ENCODE measurements around the gene ATP5PF.
"Not testable (repeated sequence)": the region's sequence is repeated elsewhere in the genome, so short reads cannot be mapped to it uniquely, and the experiment has no call there.

Gene ATP5PF, protein sequence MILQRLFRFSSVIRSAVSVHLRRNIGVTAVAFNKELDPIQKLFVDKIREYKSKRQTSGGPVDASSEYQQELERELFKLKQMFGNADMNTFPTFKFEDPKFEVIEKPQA

DNA sequence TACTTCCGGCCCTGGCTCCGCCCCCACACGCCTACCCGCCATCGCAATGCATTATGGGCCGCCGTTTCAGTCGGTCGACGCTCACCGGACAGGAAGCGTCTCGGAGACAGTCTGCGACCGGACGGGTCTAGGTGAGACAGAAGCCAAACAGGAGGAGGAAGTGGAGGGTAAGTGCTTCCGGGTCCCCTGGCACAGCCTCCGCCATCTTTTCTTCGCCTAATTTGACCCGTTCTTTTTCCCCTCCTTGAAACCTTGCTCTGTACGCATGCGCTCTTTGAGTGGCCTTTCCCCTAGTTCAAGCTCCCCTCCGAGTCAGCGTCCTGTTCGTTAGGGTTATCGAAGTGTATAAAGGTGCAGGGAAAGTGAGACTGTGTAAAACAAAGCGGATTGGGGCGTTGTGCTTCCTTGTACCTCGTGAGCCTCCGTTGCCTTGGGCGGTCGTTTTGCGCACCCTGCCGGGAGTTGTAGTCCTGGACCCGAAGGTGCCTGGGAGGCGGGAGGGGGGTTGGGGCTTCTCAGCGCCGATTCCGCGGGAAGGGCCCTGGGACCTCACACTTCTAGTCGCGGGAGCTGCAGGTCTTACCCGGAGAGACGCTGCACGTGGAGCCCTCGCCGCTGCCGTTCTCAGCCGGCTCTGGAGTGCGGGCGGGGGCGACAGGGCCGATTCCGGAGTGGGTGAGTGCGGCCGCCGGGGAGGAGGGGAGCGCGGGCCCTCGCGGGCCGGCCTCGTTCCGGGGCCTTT is at the start of gene ATP5PF, which contains the start of gene GABPA:
Gene ATP5PF (minus strand): TSS at position 1 of the 742 bp plus-strand sequence. CDS start 5,110 bp downstream, outside the sequence.
Gene GABPA (plus strand): TSS at position 69 of the 742 bp plus-strand sequence. CDS start 6,627 bp downstream, outside the sequence.
- DNase-seq = peak; percentile 98

DNA sequence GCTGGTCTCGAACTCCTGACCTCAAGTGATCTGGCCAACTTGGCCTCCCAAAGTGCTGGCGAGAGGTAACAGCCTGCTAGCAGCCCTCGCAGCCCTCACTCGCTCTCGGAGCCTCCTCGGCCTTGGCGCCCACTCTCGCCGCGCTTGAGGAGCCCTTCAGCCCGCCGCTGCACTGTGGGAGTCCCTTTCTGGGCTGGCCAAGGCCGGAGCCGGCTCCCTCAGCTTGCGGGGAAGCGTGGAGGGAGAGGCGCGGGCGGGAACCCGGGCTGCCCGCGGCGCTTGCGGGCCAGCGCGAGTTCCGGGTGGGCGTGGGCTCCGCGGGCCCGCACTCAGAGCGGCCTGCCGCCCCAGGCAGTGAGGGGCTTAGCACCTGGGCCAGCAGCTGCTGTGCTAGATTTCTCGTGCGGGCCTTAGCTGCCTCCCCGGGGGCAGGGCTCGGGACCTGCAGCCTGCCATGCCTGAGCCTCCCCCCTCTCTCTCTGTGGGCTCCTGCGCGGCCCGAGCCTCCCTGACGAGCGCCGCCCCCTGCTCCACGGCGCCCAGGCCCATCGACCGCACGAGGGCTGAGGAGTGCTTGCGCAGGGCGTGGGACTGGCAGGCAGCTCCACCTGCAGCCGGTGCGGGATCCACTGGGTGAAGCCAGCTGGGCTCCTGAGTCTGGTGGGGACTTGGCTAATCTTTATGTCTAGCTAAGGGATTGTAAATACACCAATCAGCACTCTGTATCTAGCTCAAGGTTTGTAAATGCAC is 43.6 kb upstream of the ATP5PF start:
- DNase-seq = not testable (repeated sequence)

DNA sequence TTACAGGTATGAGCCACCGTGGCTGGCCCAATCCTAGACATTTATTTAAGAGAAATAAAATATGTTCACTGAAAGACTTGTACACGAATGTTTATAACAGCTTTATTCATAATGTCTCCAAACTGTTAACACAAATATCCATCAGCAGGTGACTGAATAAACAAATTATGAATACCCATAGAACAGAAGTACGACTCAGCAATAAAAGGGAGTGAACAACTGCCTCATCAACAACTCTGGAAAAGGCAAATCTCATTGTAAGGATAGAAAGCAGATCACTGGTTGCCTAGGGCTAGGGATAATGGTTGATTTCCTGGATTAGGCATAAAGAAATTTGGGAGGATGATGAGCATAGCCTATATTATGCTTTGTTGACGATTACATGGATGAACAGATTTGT is 41.7 kb upstream of the ATP5PF start:
- DNase-seq = no peak

DNA sequence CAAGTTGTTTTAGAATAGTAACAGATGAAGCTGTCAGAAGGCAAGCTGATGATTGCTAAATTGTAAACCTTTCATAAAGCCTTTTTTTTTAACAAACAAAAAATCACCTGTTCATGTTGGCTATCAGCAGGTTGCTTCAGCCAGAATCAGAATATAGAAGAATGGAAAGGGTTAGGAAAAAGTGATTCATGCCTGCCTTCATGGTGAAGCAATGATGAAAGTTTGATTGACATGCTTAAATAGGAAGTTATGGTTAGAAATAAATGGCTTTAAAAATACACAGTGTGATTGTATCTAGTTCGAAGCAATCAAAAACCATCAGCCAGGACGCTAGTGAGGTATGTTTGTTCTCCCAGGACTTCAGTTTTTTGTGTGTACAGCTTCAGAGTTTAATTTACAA is 38.0 kb upstream of the ATP5PF start:
- no peak for DNase-seq

DNA sequence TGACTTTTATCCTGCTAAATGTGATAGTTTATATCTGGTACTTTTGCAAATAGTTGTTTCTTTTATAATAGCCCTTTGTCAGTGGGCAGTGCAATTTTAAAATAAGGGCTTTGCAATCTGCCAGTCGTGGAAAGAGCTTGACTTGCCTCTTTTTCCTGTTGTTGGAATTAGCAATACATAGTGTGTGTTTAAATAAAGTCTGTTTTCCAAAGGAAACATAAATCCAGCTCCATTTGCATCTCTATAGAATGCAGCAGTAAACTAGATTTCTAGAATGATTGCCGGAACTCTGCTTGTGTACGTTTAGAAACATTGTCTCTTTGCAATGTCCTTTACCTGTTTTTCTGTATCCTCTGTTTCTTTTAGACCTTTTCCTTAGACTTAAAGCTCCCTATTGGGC is 33.2 kb upstream of the ATP5PF start:
- DNase-seq = no peak

DNA sequence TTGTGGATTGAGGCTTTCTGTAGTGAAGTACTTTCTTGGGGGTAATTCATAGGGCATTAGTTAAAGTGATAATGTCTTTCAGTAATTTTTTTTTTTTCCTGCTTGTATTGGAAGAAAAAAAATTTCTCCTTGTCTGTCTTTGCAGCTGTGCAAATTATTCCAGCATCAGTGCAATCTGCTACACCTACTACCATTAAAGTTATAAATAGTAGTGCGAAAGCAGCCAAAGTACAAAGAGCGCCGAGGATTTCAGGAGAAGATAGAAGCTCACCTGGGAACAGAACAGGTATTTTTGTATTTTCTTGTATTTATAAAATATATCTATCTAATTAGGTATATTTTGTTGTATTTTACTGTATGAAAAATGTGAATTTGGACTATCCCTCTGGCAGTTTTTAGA is 29.4 kb upstream of the ATP5PF start:
- no peak for DNase-seq

DNA sequence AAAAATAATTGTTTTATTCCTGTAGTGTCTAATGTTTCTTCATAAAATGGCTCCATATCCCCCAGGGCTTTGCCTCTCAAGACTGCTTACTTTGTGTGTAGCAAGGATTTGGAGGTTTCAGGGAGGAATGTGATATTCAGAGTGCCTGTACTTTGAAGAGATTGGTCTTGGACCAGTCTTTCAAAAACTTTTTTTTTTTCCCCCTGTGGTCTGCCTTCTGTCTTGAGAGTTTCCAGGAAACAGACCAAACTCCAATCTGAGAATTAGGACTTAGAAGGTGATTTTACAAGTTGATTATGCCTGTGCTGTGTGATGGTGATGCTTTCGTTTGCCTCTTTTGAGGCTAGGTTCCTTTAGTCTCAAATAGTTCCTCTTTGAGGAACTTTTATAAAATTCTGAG is 26.0 kb upstream of the ATP5PF start:
- no peak for DNase-seq

DNA sequence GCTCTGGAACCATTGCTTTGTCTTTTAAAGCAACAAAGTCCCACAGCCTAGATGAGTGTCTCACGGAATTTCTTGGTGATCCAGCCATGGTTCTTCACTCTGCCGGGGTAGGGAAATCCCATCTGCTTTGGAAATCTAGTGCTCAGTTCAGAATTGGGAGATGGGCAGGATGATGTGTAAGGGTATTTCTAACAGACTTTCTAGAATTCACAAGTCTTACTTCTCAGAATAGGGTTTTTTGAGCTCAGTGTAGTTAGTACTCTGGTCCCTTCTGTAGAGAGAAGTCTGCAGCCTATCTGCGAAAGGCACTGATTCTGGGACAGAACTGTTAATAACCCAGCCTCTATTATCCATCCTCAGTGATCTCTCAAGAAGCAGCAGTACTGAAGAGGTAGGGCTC is 25.4 kb upstream of the ATP5PF start:
- DNase-seq = no peak

DNA sequence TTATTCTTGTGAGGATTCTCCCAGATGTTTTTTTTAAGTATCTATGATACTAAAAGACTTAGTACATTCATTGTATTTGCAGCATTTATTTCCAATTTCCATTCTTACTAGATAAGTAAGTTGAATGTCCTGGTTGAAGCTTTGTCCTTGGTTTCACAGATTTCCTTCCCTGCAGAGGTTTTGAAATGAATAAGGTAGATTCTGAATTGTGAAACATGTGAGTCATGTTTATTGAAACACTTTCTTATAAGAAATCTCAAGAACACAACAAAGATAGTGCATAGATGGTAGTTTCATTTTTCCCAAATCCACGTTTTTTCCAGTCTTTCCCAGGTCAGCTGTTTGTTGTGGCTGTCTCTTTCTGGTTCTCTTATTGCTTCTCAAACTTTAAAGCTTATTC is 24.9 kb upstream of the ATP5PF start:
- no peak for DNase-seq

DNA sequence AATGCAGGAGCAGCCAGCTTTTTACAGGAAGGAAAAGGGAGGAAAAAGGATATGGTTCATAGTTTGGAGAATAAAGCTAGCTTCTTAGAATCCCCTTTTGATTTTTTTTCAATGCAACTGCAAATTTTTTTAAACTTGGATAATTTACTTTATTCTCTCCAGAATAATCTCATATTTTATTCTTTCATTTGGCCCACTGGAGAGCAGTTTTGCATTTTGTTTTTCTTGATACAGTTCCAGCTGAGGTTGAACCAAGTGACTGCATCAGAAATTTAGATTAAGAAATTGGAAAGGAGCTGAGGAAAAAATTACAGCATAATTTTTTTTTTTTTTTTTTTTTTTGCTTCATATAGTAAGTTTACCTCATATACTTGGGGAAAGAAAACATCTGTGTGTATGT is 22.8 kb upstream of the ATP5PF start:
- DNase-seq = no peak

DNA sequence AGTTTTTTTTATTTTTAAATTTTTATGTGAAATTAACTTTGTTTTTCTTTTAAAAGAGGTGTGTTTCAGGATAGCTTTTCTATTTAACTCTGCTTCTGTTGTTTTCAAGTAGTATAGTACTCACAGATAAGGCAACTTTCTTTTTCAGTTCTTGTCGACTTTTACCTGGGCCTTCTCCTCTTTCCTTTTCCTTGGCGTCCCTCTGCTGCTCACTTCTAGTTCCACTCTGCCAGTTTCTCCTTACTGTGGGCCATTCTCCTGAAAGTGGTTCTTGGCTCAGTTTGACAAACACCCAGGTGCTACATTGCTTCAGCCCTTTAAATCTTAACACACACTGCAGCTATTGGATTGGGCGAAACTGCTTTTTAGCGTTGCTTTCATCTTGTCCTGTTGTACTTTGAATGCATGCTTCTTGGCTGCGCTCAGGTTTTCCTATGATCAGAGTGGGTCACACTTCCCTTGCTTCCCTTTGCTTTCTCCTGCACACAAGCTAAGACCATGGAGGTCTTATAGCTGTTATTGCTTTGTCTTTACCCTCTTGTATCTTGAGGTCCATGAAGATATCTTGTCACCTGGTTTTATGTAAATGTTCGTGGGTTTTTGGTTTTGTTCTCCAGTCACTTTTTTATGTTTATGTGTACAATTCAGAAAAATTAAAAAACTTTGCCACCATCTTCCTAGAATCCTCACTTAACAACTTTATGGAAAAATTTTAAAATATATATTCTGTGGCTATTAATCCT is 21.7 kb upstream of the ATP5PF start:
- no peak for DNase-seq

DNA sequence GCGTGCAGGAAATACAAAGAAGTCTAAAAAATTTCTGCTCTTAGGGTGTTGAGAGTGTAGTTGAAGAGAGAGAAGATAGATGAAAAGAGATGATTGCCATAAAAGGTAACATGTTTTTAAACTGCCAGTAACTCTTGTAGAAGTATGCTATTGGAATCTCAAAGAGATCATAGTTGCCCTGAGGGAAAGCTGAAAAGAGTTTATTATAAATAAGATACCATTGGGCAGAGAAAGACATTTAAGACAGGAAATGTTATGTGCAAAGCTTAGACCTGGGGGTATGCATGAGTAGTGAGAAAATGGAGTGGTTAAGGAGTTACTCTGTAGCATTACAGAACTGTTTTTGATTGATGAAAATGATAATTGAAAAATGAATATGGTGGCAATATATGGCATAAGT is 17.7 kb upstream of the ATP5PF start:
- DNase-seq = no peak

DNA sequence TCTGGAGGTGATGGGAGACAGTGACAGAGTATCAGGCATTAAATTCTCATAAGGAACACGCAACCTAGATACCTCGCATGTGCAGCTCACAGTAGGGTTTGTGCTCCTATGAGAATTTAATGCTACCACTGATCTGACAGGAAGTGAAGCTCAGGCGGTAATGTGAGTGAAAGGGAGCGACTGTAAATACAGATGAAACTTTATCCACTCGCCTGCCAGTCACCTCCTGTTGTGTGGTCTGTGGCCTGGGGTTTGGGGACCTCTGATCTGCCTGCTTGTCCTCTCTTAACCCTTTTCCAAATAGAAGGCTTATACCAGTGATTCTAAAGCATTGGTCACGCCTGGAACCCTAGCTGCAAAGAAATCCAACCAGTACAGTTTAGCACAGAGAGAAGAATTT is 15.4 kb upstream of the ATP5PF start:
- no peak for DNase-seq

DNA sequence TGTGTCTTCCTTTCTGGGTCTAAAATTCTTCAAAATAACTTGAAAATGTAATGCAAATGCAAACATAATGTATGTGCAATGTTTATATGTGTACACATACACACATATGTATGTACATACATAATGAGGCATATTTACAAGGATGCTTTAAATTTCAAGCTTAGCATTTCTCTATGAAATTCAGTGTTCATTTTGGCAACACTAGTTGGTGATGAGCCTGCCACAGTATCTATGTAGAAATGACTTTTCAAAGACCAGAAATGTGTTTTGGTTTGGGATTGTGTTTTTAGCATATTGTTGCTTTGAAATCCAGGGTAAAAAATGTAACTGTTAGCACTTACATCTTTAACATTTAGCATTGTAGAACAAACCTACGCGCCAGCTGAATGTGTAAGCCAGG is 10.2 kb upstream of the ATP5PF start:
- DNase-seq = no peak

DNA sequence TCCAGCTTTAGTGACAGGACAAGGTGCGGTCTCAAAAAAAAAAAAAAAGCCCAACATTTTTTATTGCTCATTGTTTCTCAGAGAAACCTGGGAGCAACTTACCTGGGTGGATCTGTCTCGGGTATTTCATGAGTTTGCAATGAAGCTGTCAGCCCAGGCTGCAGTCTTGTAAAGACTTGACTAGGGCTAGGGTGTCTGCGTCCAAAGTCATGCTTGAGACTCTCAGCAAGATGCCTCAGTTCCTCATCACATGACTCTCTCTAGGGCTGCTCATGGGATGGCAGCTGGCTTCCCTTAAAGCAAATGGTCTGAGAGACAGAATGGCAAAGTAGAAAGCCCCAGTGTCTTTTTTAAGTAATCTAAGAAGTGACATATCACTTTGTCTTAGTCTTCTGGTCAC is 8.2 kb upstream of the ATP5PF start:
- DNase-seq = no peak

DNA sequence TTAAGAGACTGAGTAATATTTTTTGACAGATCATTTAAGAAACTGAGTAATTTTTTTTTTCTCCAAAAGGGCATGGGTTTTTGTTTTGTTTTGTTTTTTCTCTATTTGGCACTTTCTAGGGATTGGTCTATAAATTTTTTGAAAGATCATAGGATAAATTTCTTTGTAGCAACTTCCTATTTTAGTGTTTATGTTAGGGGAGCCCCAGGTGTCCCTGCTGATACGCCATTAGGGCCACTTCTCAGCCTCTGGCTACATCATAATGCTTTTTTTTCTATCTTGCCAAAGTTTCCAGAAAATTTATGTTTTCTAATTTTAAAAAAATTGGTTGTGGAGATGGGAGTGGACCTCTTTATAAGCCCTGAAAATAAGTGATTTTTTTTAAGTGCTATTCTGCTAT is 2.7 kb upstream of the ATP5PF start:
- DNase-seq = no peak

DNA sequence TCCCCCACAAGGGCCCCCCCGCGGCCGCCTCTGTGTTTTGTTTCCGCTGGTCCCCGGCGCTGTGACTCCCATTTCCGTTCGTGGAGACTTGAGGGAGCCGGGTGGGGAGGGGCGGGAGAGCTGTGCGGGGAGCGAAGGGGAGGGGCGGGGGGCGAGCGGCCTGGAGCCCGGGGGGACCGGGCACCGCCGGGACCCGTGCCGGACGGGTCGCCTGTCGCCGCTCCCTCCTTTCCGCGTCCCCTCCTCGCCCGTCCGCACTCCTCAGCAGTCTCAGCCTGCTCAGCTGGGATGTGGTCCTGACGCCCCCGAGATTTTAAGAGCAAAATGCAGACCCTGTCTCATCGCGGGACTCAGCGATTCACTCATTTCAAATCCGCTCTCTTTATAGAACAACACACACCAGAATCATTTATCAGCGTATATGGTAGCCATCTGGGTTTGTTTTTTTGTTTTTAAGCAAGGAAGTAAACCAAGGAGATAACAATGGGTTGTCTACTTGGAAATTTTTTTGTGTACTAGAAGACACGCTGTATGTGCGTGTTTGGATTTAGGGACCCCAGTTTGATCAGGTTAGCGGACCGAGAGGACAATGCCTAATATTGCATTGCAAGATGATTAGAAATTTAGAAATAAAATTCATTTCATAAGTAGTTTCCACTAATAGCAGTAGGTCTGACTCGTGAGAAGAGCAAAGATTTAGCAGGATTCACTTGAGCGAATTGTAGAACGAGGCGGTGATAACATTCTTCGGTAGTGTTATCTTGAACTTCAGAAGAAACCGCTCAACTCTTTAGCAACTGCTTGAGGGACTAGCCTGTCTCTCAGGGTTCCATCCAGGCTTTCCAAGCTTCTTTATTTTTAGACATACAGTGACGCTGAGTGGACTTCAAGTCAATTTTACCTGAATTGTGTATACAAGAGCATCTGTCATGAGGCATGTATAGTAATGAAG is 1.2 kb upstream of the ATP5PF start:
- DNase-seq = peak; percentile 60

DNA sequence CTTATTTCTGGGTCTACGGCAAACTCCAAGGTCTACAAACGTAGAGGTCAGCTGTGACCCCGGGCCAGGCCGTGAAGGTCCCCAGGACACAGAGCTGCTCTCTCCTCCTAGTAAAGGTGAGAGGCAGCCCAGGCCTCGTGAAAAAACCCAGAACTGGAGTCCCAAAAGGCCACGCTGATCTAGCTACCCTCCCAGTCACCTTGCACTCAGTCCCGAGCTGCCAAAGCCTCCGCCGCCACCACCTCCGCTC is 125 bp downstream of the ATP5PF start:
- DNase-seq = no peak

DNA sequence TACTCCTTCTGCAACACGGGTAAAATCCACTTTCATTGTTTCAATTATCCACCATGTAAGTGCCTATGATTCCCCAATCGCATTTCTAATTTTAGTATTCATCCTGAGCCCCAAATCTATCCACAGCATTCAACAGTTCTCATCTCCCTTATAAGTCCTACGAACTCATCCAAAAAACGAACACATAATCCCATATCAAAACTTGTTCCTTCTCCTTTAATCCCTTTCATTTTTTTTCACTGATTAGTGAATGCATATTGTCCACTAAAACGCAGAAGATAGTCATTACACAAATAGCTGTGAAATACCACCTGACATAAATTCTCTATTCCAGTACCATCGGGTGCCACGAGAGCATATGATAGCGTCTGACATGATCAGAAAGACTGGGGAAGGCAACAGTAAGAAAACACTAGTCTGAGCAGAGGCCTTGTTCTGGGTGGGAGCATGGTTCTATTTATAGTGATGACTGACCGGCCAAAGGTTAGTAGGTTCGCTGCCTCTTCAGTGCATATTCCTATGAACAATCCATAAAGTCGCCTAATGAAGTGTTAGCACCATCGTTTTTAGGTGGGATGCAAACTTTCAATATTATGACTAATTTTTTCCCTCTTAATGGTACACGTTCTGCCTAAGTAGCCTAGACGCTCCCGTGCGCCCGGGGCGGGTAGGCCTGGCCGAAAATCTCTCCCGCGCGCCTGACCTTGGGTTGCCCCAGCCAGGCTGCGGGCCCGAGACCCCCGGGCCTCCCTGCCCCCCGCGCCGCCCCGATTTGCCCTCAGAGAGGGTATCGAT is 648 bp downstream of the ATP5PF start:
- peak; percentile 9 for DNase-seq

DNA sequence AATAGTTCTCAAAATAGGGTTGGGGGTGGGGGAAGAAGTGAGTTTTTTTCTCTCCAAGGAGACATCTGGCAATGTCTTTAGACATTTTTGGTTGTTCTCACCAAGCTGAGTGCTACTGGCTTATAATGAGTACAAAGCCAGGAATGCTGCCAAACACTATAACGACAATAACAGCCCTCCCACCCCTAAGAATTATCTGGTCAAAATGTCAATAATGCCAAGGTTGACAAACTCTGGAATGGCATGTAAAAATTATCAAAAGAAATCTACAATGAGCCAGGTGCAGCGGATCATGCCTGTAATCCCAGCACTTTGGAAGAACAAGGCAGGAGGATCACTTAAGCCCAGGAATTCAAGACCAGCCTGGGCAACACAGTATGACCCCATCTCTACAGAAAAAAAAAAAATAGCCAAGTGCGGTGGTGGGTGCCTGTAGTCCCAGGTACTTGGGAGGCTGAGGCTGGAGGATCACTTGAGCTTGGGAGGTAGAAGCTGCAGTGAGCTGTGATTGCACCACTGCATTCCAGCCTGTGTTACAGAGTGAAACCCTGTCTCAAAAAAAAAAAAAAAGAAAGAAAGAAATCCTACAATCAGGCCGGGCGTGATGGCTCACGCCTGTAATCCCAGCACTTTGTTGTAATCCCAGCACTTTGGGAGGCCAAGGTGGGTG is 2.5 kb downstream of the ATP5PF start:
- DNase-seq = no peak

DNA sequence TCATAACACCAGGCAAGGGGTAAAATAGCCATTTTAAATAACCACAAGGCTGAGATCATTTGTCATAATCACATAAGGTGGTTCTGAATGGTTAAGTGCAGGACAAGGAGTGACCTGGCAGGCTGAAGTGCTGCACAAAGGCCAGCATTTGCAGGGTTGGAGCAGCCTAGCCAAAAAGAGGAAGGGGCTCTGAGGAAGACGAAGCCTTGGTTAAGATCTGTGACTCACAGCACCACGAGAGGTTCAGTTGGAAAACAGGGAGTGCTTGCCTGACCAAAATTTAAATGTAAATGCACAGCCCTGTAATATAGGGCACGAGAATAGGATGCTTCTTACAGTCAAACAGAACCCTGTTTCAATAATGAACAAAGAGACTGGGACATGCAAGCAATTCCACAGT is 12.1 kb downstream of the ATP5PF start:
- no peak for DNase-seq
